Measurements from ENCODE around the gene TRPV4. TPM values are rescaled to one million over a fixed set of nuclear protein-coding genes. Genes with fewer than 3 reads are reported as not detected.

Gene TRPV4
- total and polyA plus RNA-seq, 9 of the 15 experiments (the other 6 are each of a cell fraction or from before 2014, with no cell fraction given): 0.13 TPM; not detected in 8

DNA sequence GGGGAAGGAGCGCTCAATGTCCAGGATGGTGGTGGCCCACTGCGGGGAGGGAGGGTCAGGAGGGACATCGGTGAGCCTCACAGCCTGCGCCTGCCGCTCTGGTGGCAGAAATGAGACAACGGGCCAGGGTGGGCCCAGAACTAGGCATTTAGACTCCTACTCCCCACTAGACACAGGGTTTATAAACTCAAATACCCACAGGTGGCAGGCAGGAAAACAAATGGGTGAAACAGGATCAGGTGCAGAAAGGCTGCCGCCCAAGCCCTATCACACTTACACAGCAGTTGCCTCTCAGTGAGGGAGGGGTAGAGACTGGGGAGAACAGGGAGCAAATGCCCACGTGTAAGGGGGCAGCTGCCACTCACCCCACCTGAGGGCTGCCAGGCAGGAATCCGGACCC is 46.4 kb downstream of the TRPV4 start (continued):
- TF ChIP-seq, protein P1, sequence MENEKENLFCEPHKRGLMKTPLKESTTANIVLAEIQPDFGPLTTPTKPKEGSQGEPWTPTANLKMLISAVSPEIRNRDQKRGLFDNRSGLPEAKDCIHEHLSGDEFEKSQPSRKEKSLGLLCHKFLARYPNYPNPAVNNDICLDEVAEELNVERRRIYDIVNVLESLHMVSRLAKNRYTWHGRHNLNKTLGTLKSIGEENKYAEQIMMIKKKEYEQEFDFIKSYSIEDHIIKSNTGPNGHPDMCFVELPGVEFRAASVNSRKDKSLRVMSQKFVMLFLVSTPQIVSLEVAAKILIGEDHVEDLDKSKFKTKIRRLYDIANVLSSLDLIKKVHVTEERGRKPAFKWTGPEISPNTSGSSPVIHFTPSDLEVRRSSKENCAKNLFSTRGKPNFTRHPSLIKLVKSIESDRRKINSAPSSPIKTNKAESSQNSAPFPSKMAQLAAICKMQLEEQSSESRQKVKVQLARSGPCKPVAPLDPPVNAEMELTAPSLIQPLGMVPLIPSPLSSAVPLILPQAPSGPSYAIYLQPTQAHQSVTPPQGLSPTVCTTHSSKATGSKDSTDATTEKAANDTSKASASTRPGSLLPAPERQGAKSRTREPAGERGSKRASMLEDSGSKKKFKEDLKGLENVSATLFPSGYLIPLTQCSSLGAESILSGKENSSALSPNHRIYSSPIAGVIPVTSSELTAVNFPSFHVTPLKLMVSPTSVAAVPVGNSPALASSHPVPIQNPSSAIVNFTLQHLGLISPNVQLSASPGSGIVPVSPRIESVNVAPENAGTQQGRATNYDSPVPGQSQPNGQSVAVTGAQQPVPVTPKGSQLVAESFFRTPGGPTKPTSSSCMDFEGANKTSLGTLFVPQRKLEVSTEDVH (IDR thresholded peaks at IDR 0.05; ENCODE audit: low read depth, partially characterized antibody): no peak
- TF ChIP-seq HLTF (IDR thresholded peaks at IDR 0.05) (no peak), MAFF (IDR thresholded peaks at IDR 0.05; ENCODE audit: low read length) (no peak), MBD2 (IDR thresholded peaks at IDR 0.05; ENCODE audit: borderline replicate concordance, low read depth) (no peak), STAG1 (CRISPR knock-in tag; IDR thresholded peaks at IDR 0.05; ENCODE audit: borderline replicate concordance) (no peak), CAMTA2 (CRISPR knock-in tag; conservative IDR thresholded peaks at IDR 0.05) (no peak)
- TF ChIP-seq, protein P2, sequence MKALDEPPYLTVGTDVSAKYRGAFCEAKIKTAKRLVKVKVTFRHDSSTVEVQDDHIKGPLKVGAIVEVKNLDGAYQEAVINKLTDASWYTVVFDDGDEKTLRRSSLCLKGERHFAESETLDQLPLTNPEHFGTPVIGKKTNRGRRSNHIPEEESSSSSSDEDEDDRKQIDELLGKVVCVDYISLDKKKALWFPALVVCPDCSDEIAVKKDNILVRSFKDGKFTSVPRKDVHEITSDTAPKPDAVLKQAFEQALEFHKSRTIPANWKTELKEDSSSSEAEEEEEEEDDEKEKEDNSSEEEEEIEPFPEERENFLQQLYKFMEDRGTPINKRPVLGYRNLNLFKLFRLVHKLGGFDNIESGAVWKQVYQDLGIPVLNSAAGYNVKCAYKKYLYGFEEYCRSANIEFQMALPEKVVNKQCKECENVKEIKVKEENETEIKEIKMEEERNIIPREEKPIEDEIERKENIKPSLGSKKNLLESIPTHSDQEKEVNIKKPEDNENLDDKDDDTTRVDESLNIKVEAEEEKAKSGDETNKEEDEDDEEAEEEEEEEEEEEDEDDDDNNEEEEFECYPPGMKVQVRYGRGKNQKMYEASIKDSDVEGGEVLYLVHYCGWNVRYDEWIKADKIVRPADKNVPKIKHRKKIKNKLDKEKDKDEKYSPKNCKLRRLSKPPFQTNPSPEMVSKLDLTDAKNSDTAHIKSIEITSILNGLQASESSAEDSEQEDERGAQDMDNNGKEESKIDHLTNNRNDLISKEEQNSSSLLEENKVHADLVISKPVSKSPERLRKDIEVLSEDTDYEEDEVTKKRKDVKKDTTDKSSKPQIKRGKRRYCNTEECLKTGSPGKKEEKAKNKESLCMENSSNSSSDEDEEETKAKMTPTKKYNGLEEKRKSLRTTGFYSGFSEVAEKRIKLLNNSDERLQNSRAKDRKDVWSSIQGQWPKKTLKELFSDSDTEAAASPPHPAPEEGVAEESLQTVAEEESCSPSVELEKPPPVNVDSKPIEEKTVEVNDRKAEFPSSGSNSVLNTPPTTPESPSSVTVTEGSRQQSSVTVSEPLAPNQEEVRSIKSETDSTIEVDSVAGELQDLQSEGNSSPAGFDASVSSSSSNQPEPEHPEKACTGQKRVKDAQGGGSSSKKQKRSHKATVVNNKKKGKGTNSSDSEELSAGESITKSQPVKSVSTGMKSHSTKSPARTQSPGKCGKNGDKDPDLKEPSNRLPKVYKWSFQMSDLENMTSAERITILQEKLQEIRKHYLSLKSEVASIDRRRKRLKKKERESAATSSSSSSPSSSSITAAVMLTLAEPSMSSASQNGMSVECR (CRISPR knock-in tag; IDR thresholded peaks at IDR 0.05): no peak
- TF ChIP-seq, protein P3, sequence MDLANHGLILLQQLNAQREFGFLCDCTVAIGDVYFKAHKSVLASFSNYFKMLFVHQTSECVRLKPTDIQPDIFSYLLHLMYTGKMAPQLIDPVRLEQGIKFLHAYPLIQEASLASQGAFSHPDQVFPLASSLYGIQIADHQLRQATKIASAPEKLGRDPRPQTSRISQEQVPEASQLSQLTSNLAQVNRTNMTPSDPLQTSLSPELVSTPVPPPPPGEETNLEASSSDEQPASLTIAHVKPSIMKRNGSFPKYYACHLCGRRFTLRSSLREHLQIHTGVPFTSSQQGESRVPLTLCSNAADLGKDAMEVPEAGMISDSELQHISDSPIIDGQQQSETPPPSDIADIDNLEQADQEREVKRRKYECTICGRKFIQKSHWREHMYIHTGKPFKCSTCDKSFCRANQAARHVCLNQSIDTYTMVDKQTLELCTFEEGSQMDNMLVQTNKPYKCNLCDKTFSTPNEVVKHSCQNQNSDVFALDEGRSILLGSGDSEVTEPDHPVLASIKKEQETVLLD (IDR thresholded peaks at IDR 0.05): no peak
